Spleen (tissue), 7 donors: Measurements from ENCODE around the gene MYLK.

Source experiments
- POLR2A ChIP-seq, 3 donors: fragments of 450-650 bp; IDR thresholded peaks; one replicate each; pipeline ENCODE4 v1.5.1; 2017; ENCODE audit warnings: antibody characterized with exemption in 3 of 3, mild to moderate bottlenecking in 1 of 3
- POLR2AphosphoS5 ChIP-seq, 3 donors: sonication (generic); formaldehyde crosslinking; IDR thresholded peaks; one replicate each; pipeline ENCODE4 v1.5.1; 2017; ENCODE audit warnings: antibody characterized with exemption in 3 of 3
- TF ChIP-seq, protein P1 (sequence below), 11 experiments: fragments of 200-600 bp in 7 of 11; fragments of 450-650 bp in 4 of 11; sonication (generic) in 4 of 11; IDR thresholded peaks in 8 of 11; conservative IDR thresholded peaks in 3 of 11; 1 replicate in 7 of 11; 2 replicates in 4 of 11; pipeline versions ENCODE4 v1.4.0 to v1.8.0; 2016 to 2021; ENCODE audit warnings: antibody characterized with exemption in 11 of 11, inconsistent platforms in 4 of 11, mild to moderate bottlenecking in 1 of 11
- donor health status: DM: no; HTN: no; CAD: no; lungs with moderate emphysema.
- donor health status: DM: no; HTN: no; CAD: no.
- donor health status: DM: no; HTN: no; CAD: no.

DNA sequence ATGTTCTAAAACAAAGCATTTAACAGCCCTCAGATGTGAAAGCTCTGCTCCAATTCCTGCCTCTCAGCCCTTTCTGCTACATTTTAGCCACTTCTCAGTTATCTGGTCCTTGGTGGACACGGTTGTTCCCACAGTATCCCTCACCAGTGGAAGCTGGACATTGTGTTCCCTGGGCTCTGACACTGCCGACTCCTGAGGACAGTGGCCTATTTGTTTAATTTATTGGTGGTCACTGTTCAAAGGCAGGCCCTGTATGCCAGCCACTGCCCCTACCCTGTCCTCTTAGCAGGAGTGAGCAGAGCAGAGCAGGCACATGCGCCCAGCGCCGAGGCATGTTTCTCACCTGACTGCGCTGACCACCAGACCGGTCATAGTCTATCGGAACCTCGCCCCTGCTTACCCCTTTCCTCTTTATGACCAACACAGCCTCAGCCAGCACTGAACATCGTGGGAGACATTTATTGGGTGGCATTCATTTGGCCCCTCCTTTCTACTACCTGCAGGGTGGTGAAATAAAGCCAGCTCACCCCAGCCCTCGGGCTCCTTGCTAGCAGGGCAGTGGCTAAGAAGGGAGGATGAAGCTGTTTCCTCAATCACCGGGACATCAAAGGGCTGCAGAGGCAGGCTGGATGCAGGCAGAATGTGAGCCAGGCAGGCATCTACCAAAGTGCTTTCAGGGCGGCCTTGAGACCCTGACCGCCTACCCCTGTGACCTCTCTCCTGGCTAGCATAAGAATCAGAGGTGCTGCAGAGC is 245.0 kb downstream of the MYLK start:
- TF ChIP-seq, protein P1, sequence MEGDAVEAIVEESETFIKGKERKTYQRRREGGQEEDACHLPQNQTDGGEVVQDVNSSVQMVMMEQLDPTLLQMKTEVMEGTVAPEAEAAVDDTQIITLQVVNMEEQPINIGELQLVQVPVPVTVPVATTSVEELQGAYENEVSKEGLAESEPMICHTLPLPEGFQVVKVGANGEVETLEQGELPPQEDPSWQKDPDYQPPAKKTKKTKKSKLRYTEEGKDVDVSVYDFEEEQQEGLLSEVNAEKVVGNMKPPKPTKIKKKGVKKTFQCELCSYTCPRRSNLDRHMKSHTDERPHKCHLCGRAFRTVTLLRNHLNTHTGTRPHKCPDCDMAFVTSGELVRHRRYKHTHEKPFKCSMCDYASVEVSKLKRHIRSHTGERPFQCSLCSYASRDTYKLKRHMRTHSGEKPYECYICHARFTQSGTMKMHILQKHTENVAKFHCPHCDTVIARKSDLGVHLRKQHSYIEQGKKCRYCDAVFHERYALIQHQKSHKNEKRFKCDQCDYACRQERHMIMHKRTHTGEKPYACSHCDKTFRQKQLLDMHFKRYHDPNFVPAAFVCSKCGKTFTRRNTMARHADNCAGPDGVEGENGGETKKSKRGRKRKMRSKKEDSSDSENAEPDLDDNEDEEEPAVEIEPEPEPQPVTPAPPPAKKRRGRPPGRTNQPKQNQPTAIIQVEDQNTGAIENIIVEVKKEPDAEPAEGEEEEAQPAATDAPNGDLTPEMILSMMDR (IDR thresholded peaks at IDR 0.05 in 8 of 11, conservative IDR thresholded peaks at IDR 0.05 in 3 of 11): no peak
- TF ChIP-seq POLR2A (IDR thresholded peaks at IDR 0.05): no peak
- TF ChIP-seq POLR2AphosphoS5 (IDR thresholded peaks at IDR 0.05): peak in 1 of 3 donors; percentile 24
